ENCODE results near the gene CBR1. TPM values are rescaled to one million over a fixed set of nuclear protein-coding genes. Genes with fewer than 3 reads are reported as not detected.

The CBR1 gene
- polyA plus RNA-seq, 1 donor (not counting 4 experiments of a cell fraction or from before 2014, with no cell fraction given) = 207 TPM

DNA sequence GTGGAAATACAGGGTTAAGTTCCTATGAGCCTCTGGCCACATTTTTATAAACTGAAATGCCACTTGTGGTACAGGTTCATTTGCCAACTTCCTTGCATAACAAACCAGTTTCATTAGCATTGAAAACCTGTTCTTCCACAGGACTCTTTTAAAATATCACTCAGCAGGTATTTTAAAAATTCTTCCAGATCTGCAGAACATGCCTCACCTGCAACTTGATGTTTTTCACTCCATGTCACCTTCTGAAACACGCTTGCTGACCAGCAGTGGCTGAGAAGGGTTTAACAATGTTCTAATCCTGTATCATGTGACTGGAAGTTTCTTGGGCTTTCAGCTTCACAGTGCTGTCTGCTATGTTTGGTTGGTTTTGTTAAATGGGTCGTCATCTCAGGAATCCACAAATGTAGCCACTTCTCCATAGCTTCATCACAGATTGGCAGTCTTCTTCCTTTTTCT is 47.5 kb downstream of the CBR1 start:
- Histone ChIP-seq H3K4me3 (ENCODE audit: control insufficient read depth in 2 of 3, extremely low read depth in 1 of 3, insufficient read depth in 2 of 3, low read depth in 1 of 3, low read length in 3 of 3) (no peak overlapping the region), H3K79me2 (ENCODE audit: control insufficient read depth, insufficient read depth, low read length) (no peaks in the 10 kb centered on the region), H4K20me1 (ENCODE audit: control insufficient read depth, extremely low read depth, insufficient read depth, low read length) (no peaks in the 10 kb centered on the region), H3K27ac (ENCODE audit: control insufficient read depth, insufficient read depth, low read length) (no peak overlapping the region), H2AFZ (ENCODE audit: control insufficient read depth, low read length) (no peak overlapping the region), H3K9ac (ENCODE audit: control insufficient read depth, extremely low read depth, insufficient read depth, low read length) (no peak overlapping the region), H3K4me1 (ENCODE audit: control insufficient read depth, extremely low read depth, insufficient read depth, low read length) (peaks cover 8% of the 10 kb centered on the region), H3K36me3 (ENCODE audit: control insufficient read depth in 2 of 2, extremely low read depth in 1 of 2, insufficient read depth in 2 of 2, low read length in 2 of 2) (no peaks in the 10 kb centered on the region), H3K9me1 (ENCODE audit: control insufficient read depth, extremely low read depth, insufficient read depth, low read length) (no peaks in the 10 kb centered on the region), H3K9me3 (ENCODE audit: control insufficient read depth, low read depth, low read length) (no peaks in the 10 kb centered on the region), H3K4me2 (ENCODE audit: control insufficient read depth, extremely low read depth, insufficient read depth, low read depth, low read length) (no peak overlapping the region), H3K27me3 (ENCODE audit: control insufficient read depth, extremely low read depth, insufficient read depth, low read length) (no peaks in the 10 kb centered on the region)
- dilution Hi-C loops (cut with MboI; ENCODE audit: extremely low pct_ligation_motif_present, low sequenced_read_pairs) = no loop called here
- FAIRE-seq (no peak), DNase-seq (ENCODE audit: low read depth, low spot score) (no peak)
- no peak for TF ChIP-seq CTCF (optimal IDR thresholded peaks at IDR 0.05 in 1 of 3, IDR thresholded peaks at IDR 0.05 in 1 of 3, conservative IDR thresholded peaks at IDR 0.05 in 1 of 3; ENCODE audit: extremely low read depth in 1 of 3, insufficient read depth in 2 of 3, low read length in 3 of 3)
- TF ChIP-seq EZH2 (IDR thresholded peaks at IDR 0.05; ENCODE audit: low read length) = no peak

DNA sequence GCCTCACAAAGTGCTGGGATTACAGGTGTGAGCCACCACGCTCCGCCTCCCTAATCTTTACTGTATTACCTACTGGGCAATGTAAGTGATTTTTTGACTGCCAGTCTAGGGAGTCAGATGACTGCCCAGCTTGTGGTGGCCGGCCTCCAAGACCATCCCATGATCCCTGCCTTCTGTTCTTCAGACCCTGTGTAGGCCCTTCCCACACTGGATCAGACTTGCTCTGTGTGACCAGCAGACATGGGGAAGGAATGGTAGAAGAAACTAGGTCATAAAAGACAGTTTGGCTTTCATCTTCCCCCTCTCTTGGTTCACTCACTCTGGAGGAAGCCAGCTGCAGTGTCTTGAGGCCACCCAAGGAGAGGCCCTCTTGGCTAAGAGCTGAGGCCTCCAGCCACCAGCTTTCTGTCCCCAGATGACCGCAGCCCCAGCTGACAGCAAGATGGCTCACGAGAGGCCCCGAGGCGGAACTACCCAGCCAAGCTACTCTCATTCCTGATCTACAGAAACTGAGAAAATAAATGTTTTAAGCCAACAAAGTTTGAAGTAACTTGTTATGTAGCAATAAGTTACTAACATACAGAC is 50.6 kb downstream of the CBR1 start:
- H2AFZ ChIP-seq (ENCODE audit: control insufficient read depth, low read length) = no peak overlapping the region
- H3K36me3 ChIP-seq (ENCODE audit: control insufficient read depth in 2 of 2, extremely low read depth in 1 of 2, insufficient read depth in 2 of 2, low read length in 2 of 2) = no peaks in the 10 kb centered on the region
- DNase-seq (ENCODE audit: low read depth, low spot score) (no peak), FAIRE-seq (no peak)
- no peaks in the 10 kb centered on the region for H3K9me3 ChIP-seq (ENCODE audit: control insufficient read depth, low read depth, low read length)
- H3K79me2 ChIP-seq (ENCODE audit: control insufficient read depth, insufficient read depth, low read length) = no peaks in the 10 kb centered on the region
- no peaks in the 10 kb centered on the region for H3K27me3 ChIP-seq (ENCODE audit: control insufficient read depth, extremely low read depth, insufficient read depth, low read length)
- TF ChIP-seq EZH2 (IDR thresholded peaks at IDR 0.05; ENCODE audit: low read length) (no peak), CTCF (optimal IDR thresholded peaks at IDR 0.05 in 1 of 3, IDR thresholded peaks at IDR 0.05 in 1 of 3, conservative IDR thresholded peaks at IDR 0.05 in 1 of 3; ENCODE audit: extremely low read depth in 1 of 3, insufficient read depth in 2 of 3, low read length in 3 of 3) (no peak)
- dilution Hi-C loops (cut with MboI; ENCODE audit: extremely low pct_ligation_motif_present, low sequenced_read_pairs) = no loop called here
- no peak overlapping the region for H3K4me2 ChIP-seq (ENCODE audit: control insufficient read depth, extremely low read depth, insufficient read depth, low read depth, low read length)
- H3K9ac ChIP-seq (ENCODE audit: control insufficient read depth, extremely low read depth, insufficient read depth, low read length) = no peak overlapping the region
- no peaks in the 10 kb centered on the region for H3K9me1 ChIP-seq (ENCODE audit: control insufficient read depth, extremely low read depth, insufficient read depth, low read length)
- no peak overlapping the region for H3K27ac ChIP-seq (ENCODE audit: control insufficient read depth, insufficient read depth, low read length)
- H4K20me1 ChIP-seq (ENCODE audit: control insufficient read depth, extremely low read depth, insufficient read depth, low read length) = no peaks in the 10 kb centered on the region
- H3K4me1 ChIP-seq (ENCODE audit: control insufficient read depth, extremely low read depth, insufficient read depth, low read length) = no peaks in the 10 kb centered on the region
- H3K4me3 ChIP-seq (ENCODE audit: control insufficient read depth in 2 of 3, extremely low read depth in 1 of 3, insufficient read depth in 2 of 3, low read depth in 1 of 3, low read length in 3 of 3) = no peak overlapping the region

Small RNAs within 50 kb of the gene (small RNA-seq; reads per million reads assigned to genes)
- 0 reads per million in 3 experiments for gene RNU6-992P (ENCODE audit: insufficient read length in 3 of 3, low read depth in 3 of 3, low replicate concordance in 1 of 3)

Other genes with a start within 250 kb of the CBR1 start
- gene SETD4, start 9.5 kb upstream of the CBR1 start, polyA plus RNA-seq = 15.1 to 16.8 TPM (median 15.8 TPM) in 3 replicates
- 0.70 to 1.8 TPM (median 1.3 TPM) in 3 replicates for gene CBR3, start 65.1 kb downstream of the CBR1 start, polyA plus RNA-seq
- gene DOP1B, start 86.8 kb downstream of the CBR1 start, polyA plus RNA-seq = 2.4 to 5.8 TPM (median 2.9 TPM) in 3 replicates

All from keratinocyte (primary cell).